Measurements from ENCODE around the gene ANK3. TPM values are rescaled to one million over a fixed set of nuclear protein-coding genes. Genes with fewer than 3 reads are reported as not detected.

The ANK3 gene
- total and polyA plus RNA-seq, 2 donors (not counting 3 experiments of a cell fraction or from before 2014, with no cell fraction given), result 0.88 to 8.5 TPM

DNA sequence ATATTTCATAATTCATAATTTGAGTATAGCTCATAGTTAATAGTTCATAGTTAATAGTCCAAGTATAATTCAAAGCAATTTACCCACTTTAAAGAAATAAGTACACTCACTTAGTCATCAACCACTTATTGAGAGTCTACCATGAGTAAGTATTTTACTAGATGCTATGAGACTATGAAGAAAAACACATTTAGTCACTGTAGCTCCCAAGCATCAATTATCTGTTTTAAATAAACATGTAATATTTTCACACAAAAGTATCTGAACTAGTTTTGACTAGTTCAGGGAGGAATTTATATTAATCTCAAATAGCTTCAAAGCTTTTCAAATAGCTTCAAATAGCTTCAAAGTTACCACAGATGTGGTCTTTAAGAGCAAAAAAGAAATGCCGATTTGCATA is 119.2 kb downstream of the ANK3 start:
- no peaks in the 10 kb centered on the region for H3K27me3 ChIP-seq (ENCODE audit: control insufficient read depth in 2 of 2, insufficient read depth in 2 of 2, low read length in 2 of 2)
- H4K20me1 ChIP-seq (replicated peaks; ENCODE audit: control insufficient read depth, extremely low read depth, insufficient read depth, low read length), result no peaks in the 10 kb centered on the region
- H3K79me2 ChIP-seq (ENCODE audit: control insufficient read depth, insufficient read depth, low read length), result no peaks in the 10 kb centered on the region
- POLR2A ChIA-PET, result no interaction called here
- H3K36me3 ChIP-seq (ENCODE audit: control insufficient read depth in 2 of 2, extremely low read depth in 1 of 2, insufficient read depth in 2 of 2, low read length in 2 of 2), result no peaks in the 10 kb centered on the region
- FAIRE-seq, result no peak
- no peaks in the 10 kb centered on the region for H3K4me1 ChIP-seq (ENCODE audit: control insufficient read depth, extremely low read depth, insufficient read depth, low read length)
- BruUV-seq (replicated peaks), result no TSS peak
- H3K9me1 ChIP-seq (replicated peaks; ENCODE audit: control insufficient read depth, extremely low read depth, insufficient read depth, low read length), result no peaks in the 10 kb centered on the region
- H3K4me2 ChIP-seq (ENCODE audit: insufficient read depth, low read length), result no peak overlapping the region
- intact Hi-C loops (cut with micrococcal nuclease) (no loop called here), dilution Hi-C loops (cut with MboI; ENCODE audit: extremely low pct_ligation_motif_present, low sequenced_read_pairs) (no loop called here)
- H2AFZ ChIP-seq (ENCODE audit: low read depth, low read length), result no peak overlapping the region
- no peaks in the 10 kb centered on the region for H3K9me3 ChIP-seq (replicated peaks; ENCODE audit: control insufficient read depth, insufficient read depth, low read length)
- no peak overlapping the region for H3K9ac ChIP-seq (replicated peaks; ENCODE audit: extremely low read depth, insufficient read depth, low read length)
- no peak overlapping the region for H3K27ac ChIP-seq (ENCODE audit: insufficient read depth, low read depth, low read length)
- CTCF ChIA-PET, result interaction anchor here (1.0 kb wide), 1 partner anchor 13 kb away, joined by 4 read pairs; no protein-coding TSS in a partner anchor
- TF ChIP-seq, protein P1, sequence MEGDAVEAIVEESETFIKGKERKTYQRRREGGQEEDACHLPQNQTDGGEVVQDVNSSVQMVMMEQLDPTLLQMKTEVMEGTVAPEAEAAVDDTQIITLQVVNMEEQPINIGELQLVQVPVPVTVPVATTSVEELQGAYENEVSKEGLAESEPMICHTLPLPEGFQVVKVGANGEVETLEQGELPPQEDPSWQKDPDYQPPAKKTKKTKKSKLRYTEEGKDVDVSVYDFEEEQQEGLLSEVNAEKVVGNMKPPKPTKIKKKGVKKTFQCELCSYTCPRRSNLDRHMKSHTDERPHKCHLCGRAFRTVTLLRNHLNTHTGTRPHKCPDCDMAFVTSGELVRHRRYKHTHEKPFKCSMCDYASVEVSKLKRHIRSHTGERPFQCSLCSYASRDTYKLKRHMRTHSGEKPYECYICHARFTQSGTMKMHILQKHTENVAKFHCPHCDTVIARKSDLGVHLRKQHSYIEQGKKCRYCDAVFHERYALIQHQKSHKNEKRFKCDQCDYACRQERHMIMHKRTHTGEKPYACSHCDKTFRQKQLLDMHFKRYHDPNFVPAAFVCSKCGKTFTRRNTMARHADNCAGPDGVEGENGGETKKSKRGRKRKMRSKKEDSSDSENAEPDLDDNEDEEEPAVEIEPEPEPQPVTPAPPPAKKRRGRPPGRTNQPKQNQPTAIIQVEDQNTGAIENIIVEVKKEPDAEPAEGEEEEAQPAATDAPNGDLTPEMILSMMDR (IDR thresholded peaks at IDR 0.05; ENCODE audit: extremely low read depth in 1 of 2, insufficient read depth in 1 of 2, low read depth in 1 of 2, low read length in 2 of 2), result no peak
- TF ChIP-seq POLR2A (IDR thresholded peaks at IDR 0.05; ENCODE audit: low read depth, low read length) (no peak), MYC (IDR thresholded peaks at IDR 0.05; ENCODE audit: low read depth, low read length) (no peak), FOS (IDR thresholded peaks at IDR 0.05; ENCODE audit: borderline replicate concordance, insufficient read depth, low read length) (no peak), POLR2AphosphoS5 (IDR thresholded peaks at IDR 0.05; ENCODE audit: insufficient read depth, low read depth, low read length) (no peak), EZH2 (IDR thresholded peaks at IDR 0.05; ENCODE audit: borderline replicate concordance, low read depth, low read length, severe bottlenecking) (no peak), JUN (IDR thresholded peaks at IDR 0.05; ENCODE audit: borderline replicate concordance, insufficient read depth, insufficient read length, low read depth) (no peak), GATA2 (IDR thresholded peaks at IDR 0.05; ENCODE audit: insufficient read depth, insufficient read length, low read depth, low read length) (no peak)
- TF ChIP-seq, protein P2, sequence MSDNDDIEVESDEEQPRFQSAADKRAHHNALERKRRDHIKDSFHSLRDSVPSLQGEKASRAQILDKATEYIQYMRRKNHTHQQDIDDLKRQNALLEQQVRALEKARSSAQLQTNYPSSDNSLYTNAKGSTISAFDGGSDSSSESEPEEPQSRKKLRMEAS (IDR thresholded peaks at IDR 0.05; ENCODE audit: insufficient read depth, insufficient read length), result no peak
- H3K4me3 ChIP-seq (replicated peaks in 1 of 3; ENCODE audit: insufficient read depth in 1 of 3, low read depth in 1 of 3, low read length in 3 of 3), result no peak overlapping the region
- no peak for DNase-seq (ENCODE audit: low read depth, low spot score)
